Measurements from ENCODE around the gene TMEM245.
A peak's percentile ranks its signal among the peaks of the same experiment; 100 is the strongest.

TMEM245 gene

DNA sequence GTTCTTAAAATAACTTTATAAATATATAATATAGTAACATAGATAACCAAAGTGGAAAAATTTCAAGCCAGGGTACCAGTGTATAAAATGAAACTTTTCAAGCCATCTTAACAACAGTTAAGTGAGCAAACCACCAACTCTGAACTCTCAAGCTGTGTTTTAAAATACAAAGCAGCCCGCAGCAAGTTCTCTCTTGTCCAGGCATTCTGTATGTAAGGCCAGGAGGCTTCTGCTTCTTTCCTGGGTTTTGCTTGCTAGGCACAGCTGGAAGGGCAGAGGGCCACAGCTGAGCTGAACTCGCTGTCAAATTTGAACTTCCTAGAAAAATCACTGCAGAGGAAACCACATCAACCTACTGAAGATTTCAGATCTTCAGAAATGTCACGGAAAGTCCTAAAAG lies 99.6 kb downstream of the TMEM245 start:
- no peak for DNase-seq

DNA sequence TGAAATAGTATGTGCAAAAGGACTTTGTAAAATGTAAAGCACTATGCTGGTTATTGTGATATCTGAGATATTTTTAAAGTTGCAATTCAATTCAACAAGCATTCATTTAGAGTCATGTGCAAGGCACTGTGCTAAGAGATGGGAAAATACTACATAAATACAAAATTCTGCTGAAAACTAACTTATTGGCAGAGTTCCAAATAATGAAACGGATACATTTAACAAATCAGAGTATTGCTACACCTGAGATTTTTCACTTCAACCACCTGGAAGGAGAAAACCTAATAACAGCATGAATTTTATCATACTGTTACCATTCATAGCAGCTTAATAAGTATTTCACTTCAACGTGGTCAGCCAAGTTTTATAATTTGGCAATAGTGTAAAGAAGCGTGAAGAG lies 100.3 kb downstream of the TMEM245 start:
- DNase-seq, result no peak

DNA sequence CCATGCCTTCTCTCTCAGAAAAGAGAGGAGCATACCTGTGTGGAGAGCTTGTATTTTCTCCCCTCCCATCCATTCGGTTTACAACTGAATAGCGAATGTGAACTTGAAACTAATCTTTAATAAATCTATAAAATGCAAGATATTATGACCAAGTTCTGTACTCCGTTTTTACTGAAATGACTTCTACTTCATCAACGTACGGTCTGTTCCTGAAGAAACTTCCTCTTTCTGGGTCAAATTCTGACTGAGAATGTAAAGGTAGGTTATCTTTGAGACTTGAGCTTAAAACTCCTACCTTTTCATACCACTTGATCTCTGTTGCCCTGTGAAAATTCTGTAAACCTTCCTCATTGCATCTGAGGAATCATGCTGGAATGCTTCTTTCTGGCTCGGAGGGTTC lies 102.3 kb downstream of the TMEM245 start:
- no peak for DNase-seq

DNA sequence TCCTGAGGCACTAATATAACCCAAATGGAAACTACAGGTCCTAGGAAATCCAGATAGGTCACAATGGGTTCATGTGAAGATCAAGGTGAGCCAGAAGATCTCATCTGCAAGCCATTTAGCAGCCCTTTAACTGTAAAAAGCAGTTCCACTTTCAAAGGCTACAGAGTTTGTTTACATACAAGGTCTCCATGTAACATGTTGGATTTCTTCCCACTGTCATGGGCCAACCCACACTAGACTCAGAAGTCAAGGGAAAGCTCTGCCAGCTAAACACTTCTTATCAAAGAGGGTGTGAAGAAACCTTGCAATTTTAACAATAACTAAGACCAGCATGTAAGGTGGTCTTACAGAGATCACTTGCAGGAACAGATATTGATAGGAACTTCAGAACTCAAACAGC lies 102.7 kb downstream of the TMEM245 start:
- DNase-seq, result no peak

DNA sequence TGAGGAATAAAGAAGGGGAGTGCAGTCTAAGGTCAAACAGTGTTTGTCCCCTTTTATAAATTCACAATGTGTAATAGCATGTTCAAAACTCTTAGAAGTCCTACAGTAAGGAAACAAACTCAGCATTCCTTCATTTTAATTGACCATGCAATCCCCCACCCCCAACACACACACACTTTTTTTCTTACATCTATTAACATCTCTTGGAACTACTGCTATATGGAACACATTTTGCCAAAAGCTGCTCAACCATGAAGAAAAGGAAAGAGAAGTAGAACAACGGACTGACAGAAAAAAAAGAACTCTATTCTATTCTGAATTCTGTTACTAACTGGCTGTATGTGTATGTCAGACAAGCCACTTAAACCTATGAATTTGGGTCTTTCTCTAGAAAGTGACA lies 103.6 kb downstream of the TMEM245 start:
- DNase-seq, result no peak

DNA sequence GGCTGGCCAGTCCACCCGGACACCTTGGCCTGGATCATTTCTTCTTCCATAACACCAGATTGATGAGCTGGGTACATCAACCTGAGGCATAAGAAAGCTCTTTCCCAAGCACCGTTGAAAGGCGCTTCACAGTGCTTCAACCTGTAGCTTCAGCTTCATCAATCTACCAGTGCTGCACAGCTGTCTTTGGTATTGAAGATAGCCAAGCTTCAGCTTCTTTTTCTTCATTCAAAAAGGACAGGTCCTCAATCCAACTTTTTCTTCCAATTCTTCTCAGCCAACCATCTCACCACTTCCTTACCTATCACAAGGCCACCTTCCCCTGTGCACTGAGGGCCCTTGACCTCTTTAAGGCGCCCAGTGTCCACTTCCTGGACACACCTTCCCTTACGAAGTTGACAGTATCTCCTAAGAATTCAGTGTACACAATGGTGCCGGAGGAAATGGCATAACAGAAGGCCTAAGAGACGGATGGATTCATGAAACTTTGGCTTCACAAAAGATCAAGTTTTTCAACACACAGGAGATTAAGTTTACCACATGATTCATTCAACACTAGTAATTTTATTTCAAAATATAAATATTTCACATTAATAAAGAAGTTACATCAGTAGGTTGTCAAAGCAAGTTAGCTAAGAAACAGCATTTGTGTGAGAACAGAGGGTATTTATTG lies 105.0 kb downstream of the TMEM245 start:
- no peak for DNase-seq

DNA sequence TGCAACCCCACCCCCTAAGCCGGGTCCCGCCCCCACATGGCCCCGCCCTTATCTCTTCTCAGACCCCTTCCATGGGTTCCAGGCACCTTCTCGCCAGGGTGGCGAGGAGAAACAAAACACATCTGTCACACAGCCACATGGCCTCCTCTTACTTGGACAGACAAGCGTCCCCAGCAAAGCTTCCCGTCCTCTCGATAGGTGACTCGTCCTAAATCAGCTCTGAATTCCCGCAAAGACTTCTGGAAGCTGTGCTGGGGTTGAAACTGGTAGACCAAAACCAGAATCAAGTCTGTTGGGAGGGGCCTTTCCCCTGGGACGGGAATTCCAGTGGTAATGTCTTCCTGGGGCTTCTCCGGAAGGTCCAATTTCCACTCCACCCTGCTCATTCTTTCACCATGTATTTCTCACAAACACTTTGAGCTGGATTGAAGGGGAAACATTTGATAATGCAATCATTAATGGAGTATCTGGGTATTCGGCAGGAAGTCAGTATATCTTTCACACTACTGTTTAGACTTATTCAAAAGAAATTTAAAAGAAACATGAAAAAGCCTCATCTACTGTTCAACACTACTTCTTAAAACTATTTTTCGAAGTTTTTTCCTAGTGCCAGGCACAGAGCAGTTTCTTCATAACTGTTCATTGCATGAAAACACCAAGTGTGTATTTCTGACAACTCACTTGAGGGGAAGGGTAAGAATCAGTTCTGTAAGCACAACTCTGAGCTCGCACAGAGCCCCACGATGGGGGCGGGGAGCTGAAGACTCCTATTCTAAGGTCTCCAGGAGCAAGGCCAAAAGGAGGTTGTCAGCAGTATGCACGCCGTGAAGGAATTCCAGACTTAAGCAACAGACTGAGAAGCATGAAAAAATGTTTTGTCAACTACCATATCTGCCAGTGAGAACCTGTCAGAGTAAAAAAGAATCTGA lies 105.8 kb downstream of the TMEM245 start:
- no peak for DNase-seq

DNA sequence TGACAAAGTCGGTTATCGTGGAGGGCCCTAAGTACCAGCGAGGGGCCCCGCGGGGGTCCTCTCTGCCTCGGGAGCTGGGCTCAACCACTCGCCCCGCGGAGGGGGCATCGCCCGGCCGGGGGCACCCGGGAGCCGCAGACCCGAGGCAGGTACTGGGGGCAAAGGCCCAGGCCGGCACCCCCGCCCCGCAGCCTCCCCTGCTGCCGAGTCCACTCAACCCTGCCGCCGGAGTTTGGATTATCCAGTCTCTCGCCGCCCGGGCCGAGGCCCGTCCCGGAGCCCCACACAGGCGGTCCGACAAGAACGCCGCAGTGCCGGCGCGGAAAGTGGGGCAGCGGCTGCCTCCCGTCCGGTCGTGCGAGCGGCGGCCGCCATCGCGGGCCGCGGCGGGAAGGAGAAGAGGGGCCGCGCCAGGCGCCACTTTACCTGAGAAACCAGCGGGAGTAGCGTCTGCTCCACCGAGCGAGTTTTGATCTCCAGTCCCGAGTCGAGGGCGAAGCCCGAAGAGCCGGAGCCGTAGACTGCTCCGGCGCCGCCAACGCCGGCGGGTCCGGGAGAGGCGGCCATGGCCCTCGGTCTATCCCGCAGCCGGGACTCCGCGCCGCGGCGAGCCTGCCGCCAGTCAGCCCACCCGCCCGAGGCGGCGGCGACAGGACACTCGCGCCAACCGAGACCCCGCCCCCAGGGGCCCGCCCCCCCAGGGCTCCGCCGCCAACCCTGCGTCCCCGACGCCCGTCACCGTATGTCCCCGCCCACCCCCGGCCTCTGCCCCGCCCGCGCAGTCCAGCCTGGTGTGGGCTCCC lies 106.7 kb downstream of the TMEM245 start, which contains the start of gene CTNNAL1:
CTNNAL1 (minus strand) TSS at position 624 of the 803 bp plus-strand sequence; CDS start at position 567, 57 bp downstream.
- DNase-seq, result peak; percentile 87

DNA sequence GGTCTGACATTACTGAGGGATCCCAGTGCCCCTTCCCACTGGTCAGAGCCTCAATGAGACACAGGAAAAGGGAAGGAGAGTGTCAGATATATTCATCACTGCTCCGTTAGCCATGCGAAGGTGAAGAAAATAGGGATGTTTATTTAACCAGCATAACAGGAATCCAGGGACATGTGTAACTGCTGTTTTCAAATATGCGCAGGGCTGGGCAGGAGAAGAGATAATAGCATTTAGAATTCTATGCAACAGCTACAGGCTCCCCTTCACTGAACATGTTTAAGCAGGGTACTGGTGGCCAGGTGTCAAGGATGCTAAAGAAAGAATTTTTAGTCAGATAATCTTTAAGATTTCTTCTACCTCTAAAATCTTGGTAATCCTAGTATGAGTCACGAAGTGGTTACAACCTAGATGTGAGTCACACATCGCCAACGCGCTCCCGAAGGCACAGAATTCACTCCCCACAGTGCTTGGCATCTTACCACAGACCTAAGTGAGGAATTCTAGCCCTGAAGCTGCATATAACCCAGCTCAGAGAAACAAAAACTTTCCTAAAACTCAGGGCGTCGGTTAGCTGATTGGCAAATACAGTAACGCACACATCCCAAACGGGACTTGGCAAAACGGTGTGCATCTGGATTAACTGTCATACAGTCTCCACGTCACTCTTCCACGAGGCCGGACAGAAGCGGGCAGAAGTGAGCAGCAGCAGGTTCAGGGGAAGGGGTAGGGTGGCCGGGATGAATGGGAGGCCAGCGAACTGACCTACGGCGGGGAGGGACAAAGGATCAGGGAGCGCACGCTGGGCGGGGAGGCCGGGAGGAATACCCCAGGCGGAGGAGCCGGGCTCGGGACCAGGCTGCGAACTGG lies 107.5 kb downstream of the TMEM245 start:
- peak; percentile 33 for DNase-seq

DNA sequence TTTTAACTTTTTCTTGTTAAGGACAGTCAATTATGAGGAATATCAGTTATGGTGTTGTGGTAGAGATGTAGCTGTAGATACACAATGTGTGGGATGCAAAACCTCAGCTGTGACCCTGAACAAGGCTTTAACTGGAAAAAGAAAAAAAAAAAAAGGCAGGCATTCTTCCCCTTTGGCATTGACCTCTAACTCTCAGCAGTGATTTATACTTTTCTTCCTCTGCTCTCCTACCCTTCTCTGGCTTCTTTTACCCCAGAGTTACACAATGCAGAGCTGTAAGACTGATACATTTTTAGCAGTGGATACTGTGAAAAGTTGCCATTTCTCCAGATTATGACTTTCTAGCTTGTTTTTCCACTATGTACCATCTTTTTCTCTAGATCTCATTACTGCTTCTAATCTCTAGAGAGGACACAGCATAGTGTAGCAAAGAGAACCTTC lies 108.5 kb downstream of the TMEM245 start:
- DNase-seq, result no peak

DNA sequence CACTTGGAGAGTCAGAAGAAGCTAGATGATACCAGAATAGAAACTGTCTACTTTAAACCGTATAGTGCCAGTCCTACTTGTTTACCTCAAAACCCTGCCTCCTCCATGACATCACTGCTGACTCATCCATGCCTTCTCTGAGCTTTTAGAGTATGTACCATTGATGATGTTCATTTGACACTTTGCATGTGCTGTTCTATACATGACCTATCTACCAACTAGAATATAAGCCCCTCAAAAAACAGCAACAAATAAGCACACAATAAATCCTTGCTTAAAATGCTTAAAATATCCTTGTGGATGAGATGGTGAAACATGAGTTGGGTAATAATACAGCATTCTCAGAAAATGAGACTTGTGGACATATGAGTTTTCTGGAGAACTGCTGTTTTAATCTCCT lies 109.0 kb downstream of the TMEM245 start:
- peak; percentile 49 for DNase-seq

DNA sequence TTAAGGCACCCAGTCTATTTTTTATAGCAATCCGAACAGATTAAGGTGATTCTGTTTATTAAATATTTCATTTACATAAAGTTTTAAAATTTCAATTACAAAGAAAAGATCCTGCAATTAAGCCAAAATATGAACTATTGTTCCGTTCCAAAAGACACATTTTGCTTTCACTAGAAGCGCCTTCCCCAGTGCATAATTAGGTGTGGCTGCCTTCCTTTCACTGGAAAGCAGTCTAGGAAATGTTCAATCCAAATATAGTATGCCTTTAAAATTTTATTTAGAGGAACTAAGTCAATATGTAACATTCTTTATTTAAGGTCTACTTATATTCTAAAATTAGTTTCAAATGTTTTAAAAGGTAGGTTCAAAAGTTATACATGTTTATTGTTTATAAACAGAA lies 114.1 kb downstream of the TMEM245 start:
- no peak for DNase-seq

DNA sequence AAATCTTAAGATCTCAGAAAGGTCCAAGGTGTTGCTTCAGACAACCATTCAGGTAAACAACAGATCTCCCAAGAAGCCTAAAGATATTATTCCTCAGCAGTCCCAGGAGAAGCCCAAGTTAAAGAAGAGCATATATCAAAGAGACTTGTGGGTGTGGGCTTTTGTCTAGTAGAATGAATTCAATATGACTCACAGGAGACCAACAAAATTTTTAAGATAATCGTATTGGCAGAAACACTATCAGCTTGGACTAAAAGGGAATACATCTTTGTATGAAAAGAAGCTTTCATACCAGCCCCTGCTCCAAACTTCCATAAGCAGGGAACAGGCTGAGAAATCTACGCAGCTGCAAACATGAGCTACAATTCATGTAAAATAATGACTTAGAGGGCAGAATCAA lies 116.6 kb downstream of the TMEM245 start:
- no peak for DNase-seq

DNA sequence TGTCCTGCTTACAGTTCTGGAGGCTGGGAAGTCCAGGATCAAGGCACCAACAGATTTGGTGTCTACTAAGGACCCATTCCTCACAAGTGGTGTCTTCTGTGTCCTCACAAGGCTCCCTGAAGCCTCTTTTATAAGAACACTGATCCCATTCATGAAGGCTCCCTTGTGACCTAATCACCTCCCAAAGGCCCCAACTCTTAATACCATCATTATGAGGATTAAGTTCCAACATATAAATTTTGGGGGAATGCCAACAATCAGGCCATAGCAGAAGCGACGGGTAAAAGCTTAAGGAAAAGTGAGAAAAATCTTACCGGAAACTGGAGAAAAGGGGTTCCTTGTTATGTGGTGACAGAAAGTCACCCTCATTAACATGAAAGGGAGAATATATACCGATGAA lies 117.6 kb downstream of the TMEM245 start:
- DNase-seq, result no peak

DNA sequence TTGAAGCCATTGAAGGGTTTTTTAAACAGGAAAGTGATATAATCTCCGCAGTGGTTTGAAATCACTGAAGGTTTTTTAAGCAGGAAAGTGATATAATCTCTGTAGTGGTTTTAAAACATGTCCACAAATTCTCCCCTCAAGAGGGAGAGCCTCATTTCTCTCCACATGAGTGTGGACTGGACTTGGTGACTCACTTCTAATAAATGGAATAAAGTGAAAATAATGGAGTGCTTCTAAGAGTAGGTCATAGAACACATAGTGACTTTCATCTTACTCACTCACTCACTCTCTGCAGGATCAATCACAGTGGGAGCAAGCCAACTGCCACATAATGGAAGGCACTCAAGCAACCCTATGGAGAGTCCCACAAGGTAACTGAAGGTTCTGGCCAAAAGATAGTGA lies 118.5 kb downstream of the TMEM245 start:
- no peak for DNase-seq

DNA sequence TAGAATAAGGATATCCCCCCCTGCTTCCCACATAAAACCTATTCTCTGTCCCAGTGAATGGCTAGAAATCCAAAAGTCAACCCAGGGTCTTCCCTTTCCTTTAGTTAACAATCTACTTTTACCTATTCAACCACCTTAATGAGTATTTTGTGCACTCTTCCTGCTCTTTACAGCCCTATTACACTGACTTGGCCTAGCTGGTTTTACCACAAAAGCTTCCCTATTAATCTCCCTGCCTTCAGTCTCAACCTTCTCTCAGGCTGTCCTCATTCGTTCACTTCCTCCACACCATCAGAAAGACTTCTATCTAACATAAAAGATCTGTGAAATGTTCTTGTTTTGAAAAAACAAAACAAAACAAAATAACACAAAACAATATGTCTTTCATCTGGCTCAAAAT lies 122.6 kb downstream of the TMEM245 start:
- DNase-seq, result no peak

DNA sequence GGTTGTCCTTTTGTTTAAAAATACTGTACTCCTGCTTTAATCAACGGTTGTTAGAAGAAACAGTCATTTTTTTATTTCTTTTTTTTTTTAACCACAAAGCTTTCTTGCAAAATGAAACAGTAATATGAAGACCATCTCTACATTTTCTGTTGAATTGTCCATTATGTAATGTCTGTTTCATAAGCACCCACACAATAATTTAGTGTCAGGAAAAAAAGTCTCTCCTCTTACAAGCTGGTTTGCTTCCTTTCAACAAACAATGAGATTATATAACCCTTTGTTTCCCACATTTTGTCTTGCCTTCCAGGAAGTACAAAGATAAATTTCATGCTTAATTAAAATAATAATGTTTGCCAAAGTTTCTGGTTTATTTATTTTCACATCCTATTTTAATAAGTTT lies 123.1 kb downstream of the TMEM245 start:
- no peak for DNase-seq

DNA sequence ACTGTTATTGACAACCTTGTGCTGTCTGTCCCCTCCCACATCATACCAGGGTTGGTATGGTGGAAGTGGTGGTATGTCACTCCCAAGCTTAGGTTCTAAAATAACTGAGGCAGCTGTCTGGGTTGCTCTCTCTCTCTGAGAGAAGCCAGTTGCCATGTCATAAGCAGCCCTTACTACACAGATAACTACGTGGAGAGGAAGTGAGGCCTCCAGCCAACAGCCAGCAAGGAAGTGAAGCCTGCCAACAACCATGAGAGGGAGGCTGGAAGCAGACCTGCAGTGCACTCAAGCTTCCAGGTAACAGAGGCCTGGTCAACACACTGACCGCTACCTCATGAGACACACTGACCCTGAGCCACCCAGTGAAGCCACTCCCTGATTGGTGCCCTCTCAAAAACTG lies 125.1 kb downstream of the TMEM245 start:
- no peak for DNase-seq

DNA sequence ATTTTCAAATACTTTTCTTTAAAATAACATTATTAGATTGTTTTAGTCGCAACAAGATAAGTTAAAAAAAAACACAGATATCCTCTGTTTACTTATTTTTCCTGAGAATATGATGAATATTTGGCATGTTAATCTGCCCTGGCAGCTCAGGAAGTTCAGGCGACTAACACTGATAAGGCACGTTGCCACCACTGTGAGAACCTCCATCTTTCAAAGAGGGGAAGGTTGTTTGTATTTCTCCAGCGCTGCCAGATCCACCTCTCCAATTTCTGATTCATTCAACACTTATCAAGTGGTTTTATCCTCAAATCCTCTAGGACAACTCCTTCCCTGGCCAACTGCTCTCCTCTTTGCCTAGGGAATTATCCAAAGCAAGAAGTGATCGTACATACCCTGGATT lies 128.3 kb downstream of the TMEM245 start:
- no peak for DNase-seq

DNA sequence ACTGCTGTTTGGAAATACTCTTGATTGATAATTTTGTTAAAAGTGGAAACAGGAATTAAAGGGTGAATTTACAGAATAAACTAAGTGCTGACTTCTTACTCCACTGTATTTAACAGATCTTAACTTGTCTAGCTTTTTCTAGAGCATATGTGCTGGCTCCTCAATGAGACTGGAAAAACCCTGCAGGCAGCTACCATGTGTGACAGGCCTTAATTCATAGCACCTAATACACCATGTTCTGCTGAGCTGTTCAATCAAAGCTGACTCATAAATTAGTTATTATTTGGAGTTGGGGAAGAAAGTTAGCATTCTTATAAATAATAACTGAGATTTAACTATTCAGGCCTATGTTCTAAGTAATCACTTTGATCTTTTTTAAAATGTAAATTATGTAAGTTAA lies 135.9 kb downstream of the TMEM245 start:
- no peak for DNase-seq

DNA sequence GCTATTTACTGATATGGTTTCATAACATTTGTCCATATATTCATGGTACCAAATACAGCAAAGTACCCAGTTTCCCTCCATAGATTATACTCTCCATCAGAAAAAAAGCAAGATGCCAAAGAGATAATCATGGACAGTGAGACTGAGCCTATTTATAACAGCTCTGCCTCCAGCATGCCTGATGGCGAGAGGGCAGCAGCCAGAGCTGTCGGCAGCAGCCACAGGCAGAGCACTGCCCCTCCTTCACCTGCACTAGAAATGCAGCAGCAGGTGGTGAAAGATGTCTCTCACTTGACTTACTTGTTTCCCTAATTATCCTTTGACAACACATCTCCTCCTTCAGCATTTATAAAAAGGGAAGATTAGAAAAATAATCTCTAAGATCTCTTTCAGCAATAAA lies 138.9 kb downstream of the TMEM245 start:
- no peak for DNase-seq

DNA sequence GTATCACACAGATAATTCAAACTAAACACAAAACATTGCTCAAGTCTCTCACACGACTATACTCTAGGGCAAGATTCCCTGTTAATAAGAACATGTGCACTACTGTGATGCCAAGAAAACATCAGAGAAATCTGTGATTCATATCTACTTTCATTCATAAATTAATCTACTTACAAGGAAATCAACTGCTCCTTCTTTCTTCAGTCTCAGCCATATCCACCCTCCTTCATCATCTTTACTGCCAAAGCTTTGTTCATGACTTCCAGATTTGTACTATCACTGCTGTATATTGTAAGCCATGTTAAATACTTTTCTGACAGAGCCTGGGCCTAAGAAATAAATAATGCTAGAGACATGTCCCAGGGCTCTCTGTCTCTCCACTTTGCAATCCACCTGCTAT lies 141.5 kb downstream of the TMEM245 start:
- no peak for DNase-seq
